ENCODE results near the gene IL22RA2. TPM values are rescaled to one million over a fixed set of nuclear protein-coding genes. Genes with fewer than 3 reads are reported as not detected.

IL22RA2 gene
- total RNA-seq, 1 experiment from 2014 or later: not detected

DNA sequence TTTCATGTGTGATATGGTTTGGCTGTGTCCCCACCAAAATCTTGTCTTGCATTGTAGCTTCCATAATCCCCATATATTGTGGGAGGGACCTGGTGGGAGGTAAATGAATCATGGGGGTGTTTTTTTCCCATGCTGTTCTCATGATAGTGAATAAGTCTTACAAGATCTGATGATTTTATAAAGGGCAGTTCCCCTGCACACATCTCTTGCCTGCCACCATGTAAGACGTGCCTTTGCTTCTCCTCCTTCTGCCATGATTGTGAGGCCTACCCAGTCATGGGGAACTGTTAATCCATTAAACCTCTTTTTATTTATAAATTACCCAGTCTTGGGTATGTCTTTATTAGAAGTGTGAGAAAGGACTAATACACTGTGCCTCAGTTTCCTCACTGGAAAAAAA is 4.2 kb upstream of the IL22RA2 start:
- DNase-seq (ENCODE audit: low read depth, low spot score) (no peak), ATAC-seq (no peak)
- Histone ChIP-seq H3K27me3 (ENCODE audit: control insufficient read depth, insufficient read depth, low read length) (no peaks in the 10 kb centered on the region), H3K36me3 (ENCODE audit: control insufficient read depth, insufficient read depth, low read length) (no peaks in the 10 kb centered on the region; the same call in 1 of the 2 replicates), H3K27ac (ENCODE audit: low read length) (no peak overlapping the region), H3K4me3 (ENCODE audit: low read depth in 2 of 2, low read length in 2 of 2) (no peak overlapping the region), H3K9me3 (ENCODE audit: control insufficient read depth, insufficient read depth, low read depth, low read length) (peaks cover 13% of the 10 kb centered on the region; the same call in 1 of the 2 replicates), H3K4me1 (ENCODE audit: control insufficient read depth, insufficient read depth, low read length) (no peaks in the 10 kb centered on the region)
- TF ChIP-seq, protein P1, sequence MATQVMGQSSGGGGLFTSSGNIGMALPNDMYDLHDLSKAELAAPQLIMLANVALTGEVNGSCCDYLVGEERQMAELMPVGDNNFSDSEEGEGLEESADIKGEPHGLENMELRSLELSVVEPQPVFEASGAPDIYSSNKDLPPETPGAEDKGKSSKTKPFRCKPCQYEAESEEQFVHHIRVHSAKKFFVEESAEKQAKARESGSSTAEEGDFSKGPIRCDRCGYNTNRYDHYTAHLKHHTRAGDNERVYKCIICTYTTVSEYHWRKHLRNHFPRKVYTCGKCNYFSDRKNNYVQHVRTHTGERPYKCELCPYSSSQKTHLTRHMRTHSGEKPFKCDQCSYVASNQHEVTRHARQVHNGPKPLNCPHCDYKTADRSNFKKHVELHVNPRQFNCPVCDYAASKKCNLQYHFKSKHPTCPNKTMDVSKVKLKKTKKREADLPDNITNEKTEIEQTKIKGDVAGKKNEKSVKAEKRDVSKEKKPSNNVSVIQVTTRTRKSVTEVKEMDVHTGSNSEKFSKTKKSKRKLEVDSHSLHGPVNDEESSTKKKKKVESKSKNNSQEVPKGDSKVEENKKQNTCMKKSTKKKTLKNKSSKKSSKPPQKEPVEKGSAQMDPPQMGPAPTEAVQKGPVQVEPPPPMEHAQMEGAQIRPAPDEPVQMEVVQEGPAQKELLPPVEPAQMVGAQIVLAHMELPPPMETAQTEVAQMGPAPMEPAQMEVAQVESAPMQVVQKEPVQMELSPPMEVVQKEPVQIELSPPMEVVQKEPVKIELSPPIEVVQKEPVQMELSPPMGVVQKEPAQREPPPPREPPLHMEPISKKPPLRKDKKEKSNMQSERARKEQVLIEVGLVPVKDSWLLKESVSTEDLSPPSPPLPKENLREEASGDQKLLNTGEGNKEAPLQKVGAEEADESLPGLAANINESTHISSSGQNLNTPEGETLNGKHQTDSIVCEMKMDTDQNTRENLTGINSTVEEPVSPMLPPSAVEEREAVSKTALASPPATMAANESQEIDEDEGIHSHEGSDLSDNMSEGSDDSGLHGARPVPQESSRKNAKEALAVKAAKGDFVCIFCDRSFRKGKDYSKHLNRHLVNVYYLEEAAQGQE (IDR thresholded peaks at IDR 0.05; ENCODE audit: insufficient read depth in 1 of 2, low read depth in 2 of 2, low read length in 1 of 2): no peak
- TF ChIP-seq, protein P2, sequence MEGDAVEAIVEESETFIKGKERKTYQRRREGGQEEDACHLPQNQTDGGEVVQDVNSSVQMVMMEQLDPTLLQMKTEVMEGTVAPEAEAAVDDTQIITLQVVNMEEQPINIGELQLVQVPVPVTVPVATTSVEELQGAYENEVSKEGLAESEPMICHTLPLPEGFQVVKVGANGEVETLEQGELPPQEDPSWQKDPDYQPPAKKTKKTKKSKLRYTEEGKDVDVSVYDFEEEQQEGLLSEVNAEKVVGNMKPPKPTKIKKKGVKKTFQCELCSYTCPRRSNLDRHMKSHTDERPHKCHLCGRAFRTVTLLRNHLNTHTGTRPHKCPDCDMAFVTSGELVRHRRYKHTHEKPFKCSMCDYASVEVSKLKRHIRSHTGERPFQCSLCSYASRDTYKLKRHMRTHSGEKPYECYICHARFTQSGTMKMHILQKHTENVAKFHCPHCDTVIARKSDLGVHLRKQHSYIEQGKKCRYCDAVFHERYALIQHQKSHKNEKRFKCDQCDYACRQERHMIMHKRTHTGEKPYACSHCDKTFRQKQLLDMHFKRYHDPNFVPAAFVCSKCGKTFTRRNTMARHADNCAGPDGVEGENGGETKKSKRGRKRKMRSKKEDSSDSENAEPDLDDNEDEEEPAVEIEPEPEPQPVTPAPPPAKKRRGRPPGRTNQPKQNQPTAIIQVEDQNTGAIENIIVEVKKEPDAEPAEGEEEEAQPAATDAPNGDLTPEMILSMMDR (IDR thresholded peaks at IDR 0.05): no peak
- TF ChIP-seq TCF7L2 (IDR thresholded peaks at IDR 0.05; ENCODE audit: low read depth, low read length): no peak
- no peak for TF ChIP-seq SIN3A (IDR thresholded peaks at IDR 0.05; ENCODE audit: borderline replicate concordance, insufficient read depth, low read depth, low read length)
- TF ChIP-seq POLR2AphosphoS5 (IDR thresholded peaks at IDR 0.05; ENCODE audit: low read depth, low read length): no peak
- ChIA-PET CTCF (no interaction called here), POLR2A (no interaction called here)
- no TSS peak for BruUV-seq (replicated peaks)
- in situ Hi-C loops (cut with HindIII; ENCODE audit: low pct_unique_long_range_greater_than_20kb, low sequenced_read_pairs): no loop called here
- intact Hi-C loops (cut with micrococcal nuclease; ENCODE audit: unreplicated experiment): no loop called here

DNA sequence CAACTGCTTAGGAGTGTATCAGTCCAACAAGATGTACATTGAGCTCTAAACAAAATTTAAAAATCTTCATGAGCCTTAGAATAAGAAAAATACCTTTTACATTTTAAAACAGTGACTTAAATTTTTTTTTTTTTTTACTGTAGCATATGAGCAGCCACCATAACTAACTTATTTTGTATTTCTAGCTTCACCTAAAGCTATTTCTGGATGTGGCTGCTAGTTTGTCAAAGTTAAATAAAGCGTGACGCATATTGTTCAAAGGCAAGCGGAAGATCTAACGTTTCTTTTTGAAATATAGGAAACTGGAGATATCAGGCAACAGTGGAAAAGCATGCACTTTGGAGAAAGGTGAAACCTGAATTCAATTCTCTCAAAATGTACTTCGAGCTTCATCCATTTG is 3.3 kb upstream of the IL22RA2 start:
- no peak for ATAC-seq

More for the DNA sequence above, 3.3 kb upstream of the IL22RA2 start:
- TF ChIP-seq, protein P1 (IDR thresholded peaks at IDR 0.05; ENCODE audit: insufficient read depth in 1 of 2, low read depth in 2 of 2, low read length in 1 of 2): no peak
- TF ChIP-seq, protein P2 (IDR thresholded peaks at IDR 0.05): no peak
- TF ChIP-seq SIN3A (IDR thresholded peaks at IDR 0.05; ENCODE audit: borderline replicate concordance, insufficient read depth, low read depth, low read length) (no peak), POLR2AphosphoS5 (IDR thresholded peaks at IDR 0.05; ENCODE audit: low read depth, low read length) (no peak), TCF7L2 (IDR thresholded peaks at IDR 0.05; ENCODE audit: low read depth, low read length) (no peak)
- ChIA-PET POLR2A (interaction anchor here (0.7 kb wide), 1 partner anchor 10 kb away, joined by 4 read pairs; no protein-coding TSS in a partner anchor), CTCF (no interaction called here)
- DNase-seq (ENCODE audit: low read depth, low spot score): no peak
- BruUV-seq (replicated peaks): no TSS peak
- Histone ChIP-seq H3K9me3 (ENCODE audit: control insufficient read depth, insufficient read depth, low read depth, low read length) (peaks cover 5% of the 10 kb centered on the region; the same call in 1 of the 2 replicates), H3K27me3 (ENCODE audit: control insufficient read depth, insufficient read depth, low read length) (no peaks in the 10 kb centered on the region), H3K36me3 (ENCODE audit: control insufficient read depth, insufficient read depth, low read length) (no peaks in the 10 kb centered on the region; the same call in 1 of the 2 replicates), H3K4me3 (ENCODE audit: low read depth in 2 of 2, low read length in 2 of 2) (no peak overlapping the region), H3K27ac (ENCODE audit: low read length) (no peak overlapping the region), H3K4me1 (ENCODE audit: control insufficient read depth, insufficient read depth, low read length) (no peaks in the 10 kb centered on the region)
- in situ Hi-C loops (cut with HindIII; ENCODE audit: low pct_unique_long_range_greater_than_20kb, low sequenced_read_pairs) (no loop called here), intact Hi-C loops (cut with micrococcal nuclease; ENCODE audit: unreplicated experiment) (no loop called here)

All from Panc1 (cell line).